Measurements from ENCODE around the gene THSD7A. TPM values are rescaled to one million over a fixed set of nuclear protein-coding genes. Genes with fewer than 3 reads are reported as not detected.

Gene THSD7A
- total and polyA plus RNA-seq, 9 of the 15 experiments (the other 6 are each of a cell fraction or from before 2014, with no cell fraction given), result 0.01 to 0.02 TPM; not detected in 7

DNA sequence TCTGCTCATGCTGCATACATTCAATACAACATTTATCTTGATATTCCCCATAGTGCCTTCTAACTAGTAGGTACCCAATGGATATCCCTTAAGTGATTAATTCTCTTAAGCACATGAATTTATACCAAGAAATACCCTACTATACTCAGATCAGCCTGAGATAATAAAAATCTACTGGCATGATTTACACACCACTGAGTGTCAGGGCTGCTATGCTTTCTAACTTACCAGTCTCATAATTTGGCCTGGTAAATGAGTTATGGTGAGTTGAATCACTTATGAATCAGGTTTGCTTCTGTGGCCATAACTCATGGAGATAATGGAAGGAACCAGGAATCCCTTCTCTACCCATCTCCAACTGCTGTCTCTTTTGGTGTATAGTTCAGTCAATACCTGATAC lies 122.8 kb downstream of the THSD7A start:
- Histone ChIP-seq H3K4me1 (replicated peaks in 1 of 2; ENCODE audit: control insufficient read depth in 2 of 2, insufficient read depth in 2 of 2, low read length in 2 of 2) (no peaks in the 10 kb centered on the region), H3K9me1 (ENCODE audit: control insufficient read depth, insufficient read depth, low read length) (no peaks in the 10 kb centered on the region), H3K9ac (ENCODE audit: insufficient read depth in 1 of 2, low read depth in 2 of 2, low read length in 2 of 2) (no peak overlapping the region), H3K79me2 (ENCODE audit: control insufficient read depth, insufficient read depth, low read length) (no peaks in the 10 kb centered on the region), H4K20me1 (replicated peaks; ENCODE audit: control insufficient read depth, insufficient read depth, low read length) (no peaks in the 10 kb centered on the region), H3K36me3 (ENCODE audit: control insufficient read depth, insufficient read depth, low read length) (no peaks in the 10 kb centered on the region), H3K27ac (ENCODE audit: extremely low read depth, low read depth, low read length) (no peak overlapping the region), H3K4me2 (ENCODE audit: insufficient read depth, low read length) (no peak overlapping the region), H3K27me3 (ENCODE audit: control insufficient read depth in 2 of 2, insufficient read depth in 2 of 2, low read length in 2 of 2) (no peaks in the 10 kb centered on the region), H3K4me3 (no peak overlapping the region), H3K9me3 (replicated peaks; ENCODE audit: control insufficient read depth, insufficient read depth, low read depth, low read length) (no peaks in the 10 kb centered on the region; the same call in 1 of the 2 replicates), H2AFZ (ENCODE audit: low read depth, low read length) (no peak overlapping the region)
- TF ChIP-seq NEUROD1 (IDR thresholded peaks at IDR 0.05; ENCODE audit: borderline replicate concordance, low read depth, low read length, partially characterized antibody) (no peak), IRF2 (CRISPR knock-in tag; IDR thresholded peaks at IDR 0.05) (no peak), HNRNPLL (IDR thresholded peaks at IDR 0.05; ENCODE audit: low read depth, low read length, poor library complexity, severe bottlenecking) (no peak)
- TF ChIP-seq, protein P1, sequence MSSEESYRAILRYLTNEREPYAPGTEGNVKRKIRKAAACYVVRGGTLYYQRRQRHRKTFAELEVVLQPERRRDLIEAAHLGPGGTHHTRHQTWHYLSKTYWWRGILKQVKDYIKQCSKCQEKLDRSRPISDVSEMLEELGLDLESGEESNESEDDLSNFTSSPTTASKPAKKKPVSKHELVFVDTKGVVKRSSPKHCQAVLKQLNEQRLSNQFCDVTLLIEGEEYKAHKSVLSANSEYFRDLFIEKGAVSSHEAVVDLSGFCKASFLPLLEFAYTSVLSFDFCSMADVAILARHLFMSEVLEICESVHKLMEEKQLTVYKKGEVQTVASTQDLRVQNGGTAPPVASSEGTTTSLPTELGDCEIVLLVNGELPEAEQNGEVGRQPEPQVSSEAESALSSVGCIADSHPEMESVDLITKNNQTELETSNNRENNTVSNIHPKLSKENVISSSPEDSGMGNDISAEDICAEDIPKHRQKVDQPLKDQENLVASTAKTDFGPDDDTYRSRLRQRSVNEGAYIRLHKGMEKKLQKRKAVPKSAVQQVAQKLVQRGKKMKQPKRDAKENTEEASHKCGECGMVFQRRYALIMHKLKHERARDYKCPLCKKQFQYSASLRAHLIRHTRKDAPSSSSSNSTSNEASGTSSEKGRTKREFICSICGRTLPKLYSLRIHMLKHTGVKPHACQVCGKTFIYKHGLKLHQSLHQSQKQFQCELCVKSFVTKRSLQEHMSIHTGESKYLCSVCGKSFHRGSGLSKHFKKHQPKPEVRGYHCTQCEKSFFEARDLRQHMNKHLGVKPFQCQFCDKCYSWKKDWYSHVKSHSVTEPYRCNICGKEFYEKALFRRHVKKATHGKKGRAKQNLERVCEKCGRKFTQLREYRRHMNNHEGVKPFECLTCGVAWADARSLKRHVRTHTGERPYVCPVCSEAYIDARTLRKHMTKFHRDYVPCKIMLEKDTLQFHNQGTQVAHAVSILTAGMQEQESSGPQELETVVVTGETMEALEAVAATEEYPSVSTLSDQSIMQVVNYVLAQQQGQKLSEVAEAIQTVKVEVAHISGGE (CRISPR knock-in tag; IDR thresholded peaks at IDR 0.05), result no peak
- in situ Hi-C loops (cut with MboI) (no loop called here), intact Hi-C loops (cut with micrococcal nuclease) (no loop called here)
- no peak for DNase-seq (ENCODE audit: extremely low read depth in 1 of 4, low spot score in 3 of 4)
- ChIA-PET POLR2A (no interaction called here), CTCF (ENCODE audit: low intra/inter-chr PET ratio) (no interaction called here)
- no TSS peak for BruUV-seq (replicated peaks)
- FAIRE-seq, result no peak
- ATAC-seq, result no peak
